Suppressor macrophage (primary cell): Measurements from ENCODE around the gene SLC7A1.
A peak's percentile ranks its signal among the peaks of the same experiment; 100 is the strongest.

Experiments
- DNase-seq, 4 experiments: peaks; one replicate each; pipeline ENCODE4 v3.0.0-alpha.2; 2020 to 2022

The SLC7A1 gene

GRCh38 chr13:29527511-29527910 is 68.0 kb downstream of the SLC7A1 start:
- DNase-seq = no peak

- DNase-seq = no peak
Observed at GRCh38 chr13:29526741-29527140, 68.7 kb downstream of the SLC7A1 start.

GRCh38 chr13:29525757-29526156 is 69.7 kb downstream of the SLC7A1 start:
- DNase-seq = no peak

- no peak for DNase-seq
Observed at GRCh38 chr13:29524641-29525040, 70.8 kb downstream of the SLC7A1 start.

- no peak for DNase-seq
Observed at GRCh38 chr13:29524176-29524575, 71.3 kb downstream of the SLC7A1 start.

GRCh38 chr13:29523199-29523961 is 72.1 kb downstream of the SLC7A1 start:
- DNase-seq = no peak

- no peak for DNase-seq
Observed at GRCh38 chr13:29522044-29522685, 73.3 kb downstream of the SLC7A1 start.

- no peak for DNase-seq
Observed at GRCh38 chr13:29521336-29521735, 74.2 kb downstream of the SLC7A1 start.

GRCh38 chr13:29520671-29521070 is 74.8 kb downstream of the SLC7A1 start:
- DNase-seq = no peak

GRCh38 chr13:29519921-29520320 is 75.6 kb downstream of the SLC7A1 start:
- DNase-seq = no peak

GRCh38 chr13:29516880-29517279 is 78.6 kb downstream of the SLC7A1 start:
- DNase-seq = no peak

- no peak for DNase-seq
Observed at GRCh38 chr13:29516012-29516411, 79.5 kb downstream of the SLC7A1 start.

- DNase-seq = no peak
Observed at GRCh38 chr13:29515372-29515771, 80.1 kb downstream of the SLC7A1 start.

GRCh38 chr13:29514720-29515310 is 80.7 kb downstream of the SLC7A1 start:
- no peak for DNase-seq

- DNase-seq = no peak
Observed at GRCh38 chr13:29513981-29514719, 81.3 kb downstream of the SLC7A1 start.

GRCh38 chr13:29513002-29513980 is 82.2 kb downstream of the SLC7A1 start:
- peak in 1 of 4 experiments; percentile 46 for DNase-seq

- no peak for DNase-seq
Observed at GRCh38 chr13:29511980-29512379, 83.5 kb downstream of the SLC7A1 start.

GRCh38 chr13:29511106-29511796 is 84.2 kb downstream of the SLC7A1 start:
- no peak for DNase-seq

GRCh38 chr13:29510651-29511084 is 84.8 kb downstream of the SLC7A1 start:
- DNase-seq = no peak

- peak in 1 of 4 experiments; percentile 2 for DNase-seq
Observed at GRCh38 chr13:29509999-29510589, 85.4 kb downstream of the SLC7A1 start.

GRCh38 chr13:29508876-29509252 is 86.6 kb downstream of the SLC7A1 start:
- no peak for DNase-seq
